Panc1 (cell line): Measurements from ENCODE around the gene CCSAP. TPM values are rescaled to one million over a fixed set of nuclear protein-coding genes. Genes with fewer than 3 reads are reported as not detected.

Experiments
- ATAC-seq: fragments of 200-7000 bp; cut with Tn5 transposase; 2 replicates; pipeline ENCODE4 v1.9.1; 2020; ENCODE audit warnings: mild to moderate bottlenecking, moderate library complexity
- BruUV-seq: library from RNA; stranded (reverse); fragments of 400-500 nt; replicated peaks from 2 replicates; lab custom pipeline; 2021; lab: Mats Ljungman, UMichigan
- CTCF ChIA-PET: fragments of 300-600 bp; sonication (Branson Sonifier 250); formaldehyde crosslinking; loops from one replicate; lab custom pipeline; 2022; ENCODE audit warnings: antibody characterized with exemption; lab: Charles Lee
- POLR2A ChIA-PET: fragments of 300-600 bp; sonication (Branson Sonifier 250); formaldehyde crosslinking; loops from one replicate; lab custom pipeline; 2022; ENCODE audit warnings: antibody characterized with exemption; lab: Charles Lee
- DNase-seq: peaks from one replicate; pipeline ENCODE4 v3.0.0-alpha.2; 2010; ENCODE audit warnings: low read depth, low spot score
- H3K27ac ChIP-seq: 2 replicates; pipeline ENCODE4 v1.5.1; 2011; ENCODE audit warnings: mild to moderate bottlenecking, low read length, inconsistent platforms
- H3K27me3 ChIP-seq: fragments of 200-500 bp; sonication (Bioruptor generic); 2 replicates; pipeline ENCODE4 v1.6.0; 2014; ENCODE audit warnings: low read length, inconsistent platforms; ENCODE audit not compliant: control insufficient read depth, insufficient read depth
- H3K36me3 ChIP-seq: fragments of 200-500 bp; sonication (Bioruptor generic); 2 replicates; pipeline ENCODE4 v1.5.1; 2014; ENCODE audit warnings: inconsistent platforms, mild to moderate bottlenecking, low read length, moderate library complexity; ENCODE audit not compliant: control insufficient read depth, insufficient read depth
- H3K4me1 ChIP-seq: 2 replicates; pipeline ENCODE4 v1.5.1; 2011; ENCODE audit warnings: inconsistent platforms, mild to moderate bottlenecking, low read length, moderate library complexity; ENCODE audit not compliant: control insufficient read depth, insufficient read depth
- H3K4me3 ChIP-seq, 2 experiments: 2 replicates each; pipeline ENCODE4 v1.5.1; 2011 to 2012; ENCODE audit warnings: low read depth in 2 of 2, low read length in 2 of 2, mild to moderate bottlenecking in 2 of 2, inconsistent platforms in 1 of 2, moderate library complexity in 1 of 2
- H3K9me3 ChIP-seq: fragments of 200-500 bp; sonication (Bioruptor generic); 2 replicates; pipeline ENCODE4 v1.5.1; 2014; ENCODE audit warnings: low read depth, mild to moderate bottlenecking, inconsistent platforms, low read length, moderate library complexity; ENCODE audit not compliant: control insufficient read depth, insufficient read depth
- POLR2AphosphoS5 ChIP-seq: IDR thresholded peaks from 2 replicates; pipeline ENCODE4 v1.6.1; 2012; ENCODE audit warnings: mild to moderate bottlenecking, low read depth, low read length, moderate library complexity
- SIN3A ChIP-seq: IDR thresholded peaks from 2 replicates; pipeline ENCODE4 v1.6.1; 2012; ENCODE audit warnings: low read depth, mild to moderate bottlenecking, low read length, moderate library complexity, borderline replicate concordance; ENCODE audit not compliant: insufficient read depth
- TCF7L2 ChIP-seq: IDR thresholded peaks from 2 replicates; pipeline ENCODE4 v1.6.1; 2011; ENCODE audit warnings: mild to moderate bottlenecking, low read depth, low read length, inconsistent platforms
- in situ Hi-C: cut with HindIII; loops from 2 replicates; pipeline ENCODE4 v1.10.0; 2016; ENCODE audit warnings: low sequenced_read_pairs, low pct_unique_long_range_greater_than_20kb
- intact Hi-C: fragments of 100-400 bp; cut with micrococcal nuclease; formaldehyde crosslinking; loops from one replicate; pipeline ENCODE4 v1.10.0; 2022; ENCODE audit not compliant: unreplicated experiment
- total RNA-seq: library from RNA; stranded (reverse); gene quantifications from one replicate; pipeline ENCODE4 v1.2.1, GENCODE V29; 2021; ENCODE audit not compliant: unreplicated experiment
- TF ChIP-seq, protein P1 (sequence below): fragments of 450-650 bp; IDR thresholded peaks from 2 replicates; pipeline ENCODE4 v1.5.1; 2017; ENCODE audit warnings: mild to moderate bottlenecking
- TF ChIP-seq, protein P2 (sequence below), 2 experiments: IDR thresholded peaks; 2 replicates each; pipeline ENCODE4 v1.6.1; 2011 to 2012; ENCODE audit warnings: low read depth in 2 of 2, control low read depth in 1 of 2, low read length in 1 of 2, mild to moderate bottlenecking in 1 of 2, moderate library complexity in 1 of 2; ENCODE audit not compliant: insufficient read depth in 1 of 2

The CCSAP gene
- total RNA-seq, 1 experiment from 2014 or later = 11.6 TPM

DNA sequence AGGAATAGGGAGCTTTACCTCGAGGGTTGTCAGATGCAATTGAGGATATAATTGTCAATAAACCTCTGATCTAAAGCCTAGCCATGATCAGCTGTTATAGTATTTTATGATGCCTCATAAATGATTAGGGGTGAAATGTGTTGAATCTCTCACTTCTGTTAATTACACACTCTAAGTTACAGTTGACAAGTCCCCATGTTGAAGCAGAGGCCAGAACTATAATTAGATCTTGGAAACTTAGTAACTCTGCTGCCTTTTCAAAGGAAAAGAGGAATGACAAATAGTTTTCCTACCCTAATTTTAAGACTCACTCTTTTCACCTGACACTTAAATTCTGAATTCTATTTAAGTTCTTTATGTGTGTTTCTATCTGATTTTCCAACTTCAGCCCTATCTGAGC, 33.8 kb downstream of the CCSAP start:
- Histone ChIP-seq H3K27me3 (no peaks in the 10 kb centered on the region), H3K36me3 (peaks cover 6% of the 10 kb centered on the region; the same call in 1 of the 2 replicates), H3K4me3 (no peak overlapping the region), H3K27ac (no peak overlapping the region), H3K4me1 (no peaks in the 10 kb centered on the region), H3K9me3 (no peaks in the 10 kb centered on the region)
- in situ Hi-C loops (no loop called here), intact Hi-C loops (no loop called here)
- TF ChIP-seq, protein P1, sequence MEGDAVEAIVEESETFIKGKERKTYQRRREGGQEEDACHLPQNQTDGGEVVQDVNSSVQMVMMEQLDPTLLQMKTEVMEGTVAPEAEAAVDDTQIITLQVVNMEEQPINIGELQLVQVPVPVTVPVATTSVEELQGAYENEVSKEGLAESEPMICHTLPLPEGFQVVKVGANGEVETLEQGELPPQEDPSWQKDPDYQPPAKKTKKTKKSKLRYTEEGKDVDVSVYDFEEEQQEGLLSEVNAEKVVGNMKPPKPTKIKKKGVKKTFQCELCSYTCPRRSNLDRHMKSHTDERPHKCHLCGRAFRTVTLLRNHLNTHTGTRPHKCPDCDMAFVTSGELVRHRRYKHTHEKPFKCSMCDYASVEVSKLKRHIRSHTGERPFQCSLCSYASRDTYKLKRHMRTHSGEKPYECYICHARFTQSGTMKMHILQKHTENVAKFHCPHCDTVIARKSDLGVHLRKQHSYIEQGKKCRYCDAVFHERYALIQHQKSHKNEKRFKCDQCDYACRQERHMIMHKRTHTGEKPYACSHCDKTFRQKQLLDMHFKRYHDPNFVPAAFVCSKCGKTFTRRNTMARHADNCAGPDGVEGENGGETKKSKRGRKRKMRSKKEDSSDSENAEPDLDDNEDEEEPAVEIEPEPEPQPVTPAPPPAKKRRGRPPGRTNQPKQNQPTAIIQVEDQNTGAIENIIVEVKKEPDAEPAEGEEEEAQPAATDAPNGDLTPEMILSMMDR = no peak
- TF ChIP-seq, protein P2, sequence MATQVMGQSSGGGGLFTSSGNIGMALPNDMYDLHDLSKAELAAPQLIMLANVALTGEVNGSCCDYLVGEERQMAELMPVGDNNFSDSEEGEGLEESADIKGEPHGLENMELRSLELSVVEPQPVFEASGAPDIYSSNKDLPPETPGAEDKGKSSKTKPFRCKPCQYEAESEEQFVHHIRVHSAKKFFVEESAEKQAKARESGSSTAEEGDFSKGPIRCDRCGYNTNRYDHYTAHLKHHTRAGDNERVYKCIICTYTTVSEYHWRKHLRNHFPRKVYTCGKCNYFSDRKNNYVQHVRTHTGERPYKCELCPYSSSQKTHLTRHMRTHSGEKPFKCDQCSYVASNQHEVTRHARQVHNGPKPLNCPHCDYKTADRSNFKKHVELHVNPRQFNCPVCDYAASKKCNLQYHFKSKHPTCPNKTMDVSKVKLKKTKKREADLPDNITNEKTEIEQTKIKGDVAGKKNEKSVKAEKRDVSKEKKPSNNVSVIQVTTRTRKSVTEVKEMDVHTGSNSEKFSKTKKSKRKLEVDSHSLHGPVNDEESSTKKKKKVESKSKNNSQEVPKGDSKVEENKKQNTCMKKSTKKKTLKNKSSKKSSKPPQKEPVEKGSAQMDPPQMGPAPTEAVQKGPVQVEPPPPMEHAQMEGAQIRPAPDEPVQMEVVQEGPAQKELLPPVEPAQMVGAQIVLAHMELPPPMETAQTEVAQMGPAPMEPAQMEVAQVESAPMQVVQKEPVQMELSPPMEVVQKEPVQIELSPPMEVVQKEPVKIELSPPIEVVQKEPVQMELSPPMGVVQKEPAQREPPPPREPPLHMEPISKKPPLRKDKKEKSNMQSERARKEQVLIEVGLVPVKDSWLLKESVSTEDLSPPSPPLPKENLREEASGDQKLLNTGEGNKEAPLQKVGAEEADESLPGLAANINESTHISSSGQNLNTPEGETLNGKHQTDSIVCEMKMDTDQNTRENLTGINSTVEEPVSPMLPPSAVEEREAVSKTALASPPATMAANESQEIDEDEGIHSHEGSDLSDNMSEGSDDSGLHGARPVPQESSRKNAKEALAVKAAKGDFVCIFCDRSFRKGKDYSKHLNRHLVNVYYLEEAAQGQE (IDR thresholded peaks at IDR 0.05; ENCODE audit: insufficient read depth in 1 of 2, low read depth in 2 of 2, low read length in 1 of 2) = no peak
- TF ChIP-seq SIN3A (no peak), TCF7L2 (no peak), POLR2AphosphoS5 (no peak)
- DNase-seq (no peak), ATAC-seq (no peak)
- ChIA-PET POLR2A (no interaction called here), CTCF (no interaction called here)
- no TSS peak for BruUV-seq

- no peak for TF ChIP-seq POLR2AphosphoS5
- TF ChIP-seq TCF7L2 = no peak
- TF ChIP-seq, protein P1 = no peak
- TF ChIP-seq, protein P2 (IDR thresholded peaks at IDR 0.05; ENCODE audit: insufficient read depth in 1 of 2, low read depth in 2 of 2, low read length in 1 of 2) = no peak
- no peak for TF ChIP-seq SIN3A
- DNase-seq (no peak), ATAC-seq (no peak)
- in situ Hi-C loops (no loop called here), intact Hi-C loops (no loop called here)
- Histone ChIP-seq H3K36me3 (peaks cover 9% of the 10 kb centered on the region; the same call in 1 of the 2 replicates), H3K4me1 (no peaks in the 10 kb centered on the region), H3K27ac (no peak overlapping the region), H3K9me3 (no peaks in the 10 kb centered on the region), H3K4me3 (no peak overlapping the region), H3K27me3 (no peaks in the 10 kb centered on the region)
- ChIA-PET CTCF (no interaction called here), POLR2A (no interaction called here)
- BruUV-seq = no TSS peak
Observed at GRCh38 chr1:229305392-229305791, 37.5 kb downstream of the CCSAP start.
